ENCODE results near the gene TECRL. TPM values are rescaled to one million over a fixed set of nuclear protein-coding genes. Genes with fewer than 3 reads are reported as not detected.

TECRL gene
- total RNA-seq, 1 experiment from 2014 or later = not detected

DNA sequence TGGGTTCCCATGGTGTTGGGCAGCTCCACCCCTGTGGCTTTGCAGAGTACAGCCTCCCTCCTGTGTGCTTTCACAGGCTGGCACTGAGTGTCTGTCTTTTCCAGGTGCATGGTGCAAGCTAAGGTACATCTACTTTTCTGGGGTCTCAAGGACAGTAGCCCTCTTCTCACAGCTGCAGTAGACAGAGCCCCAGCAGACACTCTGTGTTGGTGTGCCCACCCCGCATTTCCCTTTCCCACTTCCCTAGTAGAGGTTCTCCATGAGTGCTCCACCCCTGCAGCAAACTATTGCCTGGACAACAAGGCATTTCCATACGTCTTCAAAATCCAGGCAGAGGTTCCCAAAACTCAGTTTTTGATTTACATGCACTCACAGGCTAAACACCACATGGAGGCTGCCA is 143.0 kb downstream of the TECRL start:
- Mint-ChIP-seq H3K4me1 (ENCODE audit: insufficient read depth, unreplicated experiment) (no peaks in the 10 kb centered on the region), H3K9me3 (ENCODE audit: unreplicated experiment) (no peaks in the 10 kb centered on the region), H3K4me3 (ENCODE audit: unreplicated experiment) (no peak overlapping the region), H3K27ac (ENCODE audit: low read depth, unreplicated experiment) (no peak overlapping the region), H3K27me3 (ENCODE audit: insufficient read depth, unreplicated experiment) (no peaks in the 10 kb centered on the region), H3K36me3 (ENCODE audit: insufficient read depth, unreplicated experiment) (no peaks in the 10 kb centered on the region)
- CTCF ChIA-PET = no interaction called here
- intact Hi-C loops (cut with micrococcal nuclease) = no loop called here
- DNase-seq (ENCODE audit: unreplicated experiment) = no peak
- POLR2A ChIA-PET = no interaction called here
- BruUV-seq (replicated peaks) = no TSS peak
- TF ChIP-seq, protein P1, sequence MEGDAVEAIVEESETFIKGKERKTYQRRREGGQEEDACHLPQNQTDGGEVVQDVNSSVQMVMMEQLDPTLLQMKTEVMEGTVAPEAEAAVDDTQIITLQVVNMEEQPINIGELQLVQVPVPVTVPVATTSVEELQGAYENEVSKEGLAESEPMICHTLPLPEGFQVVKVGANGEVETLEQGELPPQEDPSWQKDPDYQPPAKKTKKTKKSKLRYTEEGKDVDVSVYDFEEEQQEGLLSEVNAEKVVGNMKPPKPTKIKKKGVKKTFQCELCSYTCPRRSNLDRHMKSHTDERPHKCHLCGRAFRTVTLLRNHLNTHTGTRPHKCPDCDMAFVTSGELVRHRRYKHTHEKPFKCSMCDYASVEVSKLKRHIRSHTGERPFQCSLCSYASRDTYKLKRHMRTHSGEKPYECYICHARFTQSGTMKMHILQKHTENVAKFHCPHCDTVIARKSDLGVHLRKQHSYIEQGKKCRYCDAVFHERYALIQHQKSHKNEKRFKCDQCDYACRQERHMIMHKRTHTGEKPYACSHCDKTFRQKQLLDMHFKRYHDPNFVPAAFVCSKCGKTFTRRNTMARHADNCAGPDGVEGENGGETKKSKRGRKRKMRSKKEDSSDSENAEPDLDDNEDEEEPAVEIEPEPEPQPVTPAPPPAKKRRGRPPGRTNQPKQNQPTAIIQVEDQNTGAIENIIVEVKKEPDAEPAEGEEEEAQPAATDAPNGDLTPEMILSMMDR (IDR thresholded peaks at IDR 0.05; ENCODE audit: unreplicated experiment) = no peak

DNA sequence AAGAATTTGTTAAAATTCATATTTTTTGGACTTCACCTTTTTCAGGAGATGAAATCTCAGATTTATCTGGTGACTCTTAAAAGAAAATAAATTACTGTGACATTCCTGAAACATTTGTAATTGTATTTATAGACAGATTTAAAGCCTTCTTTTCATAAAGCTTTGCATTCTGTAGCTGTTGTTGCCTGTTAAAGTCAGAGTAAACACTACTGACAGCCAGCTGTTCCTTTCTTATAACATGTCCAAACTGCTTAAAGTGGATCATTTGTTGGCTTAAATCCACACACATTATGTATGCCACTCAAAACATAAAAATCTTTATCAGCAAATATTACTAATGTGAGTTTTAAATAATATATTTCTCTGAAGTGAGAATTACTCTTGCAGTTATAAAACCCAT is 157.5 kb downstream of the TECRL start:
- DNase-seq (ENCODE audit: unreplicated experiment) = no peak
- H3K36me3 Mint-ChIP-seq (ENCODE audit: insufficient read depth, unreplicated experiment) = no peaks in the 10 kb centered on the region
- no TSS peak for BruUV-seq (replicated peaks)
- ChIA-PET CTCF (no interaction called here), POLR2A (interaction anchor here (0.6 kb wide), 1 partner anchor 8 kb away, joined by 3 read pairs; no protein-coding TSS in a partner anchor)
- intact Hi-C loops (cut with micrococcal nuclease) = no loop called here
- peaks cover 17% of the 10 kb centered on the region for H3K9me3 Mint-ChIP-seq (ENCODE audit: unreplicated experiment)
- no peak overlapping the region for H3K4me3 Mint-ChIP-seq (ENCODE audit: unreplicated experiment)
- H3K27me3 Mint-ChIP-seq (ENCODE audit: insufficient read depth, unreplicated experiment) = no peaks in the 10 kb centered on the region
- no peaks in the 10 kb centered on the region for H3K4me1 Mint-ChIP-seq (ENCODE audit: insufficient read depth, unreplicated experiment)
- no peak overlapping the region for H3K27ac Mint-ChIP-seq (ENCODE audit: low read depth, unreplicated experiment)
- TF ChIP-seq, protein P1 (IDR thresholded peaks at IDR 0.05; ENCODE audit: unreplicated experiment) = no peak

DNA sequence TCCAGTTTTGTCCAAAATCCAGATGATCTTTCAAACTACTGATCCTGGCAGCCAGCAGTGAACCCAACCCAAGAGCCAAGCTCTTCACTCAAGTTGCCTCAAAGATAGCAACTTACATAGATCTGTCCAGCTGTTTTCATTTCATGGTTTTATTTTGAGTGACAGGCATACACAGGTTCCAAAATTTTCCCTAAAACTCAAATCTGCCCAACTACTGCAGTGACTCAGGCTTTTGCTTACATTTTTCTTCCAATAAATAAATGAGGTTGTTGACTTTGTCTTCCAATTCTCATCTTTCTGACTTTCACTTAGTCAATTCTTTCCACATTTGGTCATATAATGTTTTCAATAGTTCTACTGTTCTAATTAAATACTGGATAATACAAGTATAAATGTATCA is 158.8 kb downstream of the TECRL start:
- no TSS peak for BruUV-seq (replicated peaks)
- ChIA-PET POLR2A (no interaction called here), CTCF (no interaction called here)
- peaks cover 17% of the 10 kb centered on the region for H3K9me3 Mint-ChIP-seq (ENCODE audit: unreplicated experiment)
- H3K4me3 Mint-ChIP-seq (ENCODE audit: unreplicated experiment) = no peak overlapping the region
- H3K27ac Mint-ChIP-seq (ENCODE audit: low read depth, unreplicated experiment) = no peak overlapping the region
- TF ChIP-seq, protein P1 (IDR thresholded peaks at IDR 0.05; ENCODE audit: unreplicated experiment) = no peak
- no peaks in the 10 kb centered on the region for H3K27me3 Mint-ChIP-seq (ENCODE audit: insufficient read depth, unreplicated experiment)
- DNase-seq (ENCODE audit: unreplicated experiment) = no peak
- intact Hi-C loops (cut with micrococcal nuclease) = no loop called here
- H3K4me1 Mint-ChIP-seq (ENCODE audit: insufficient read depth, unreplicated experiment) = no peaks in the 10 kb centered on the region
- H3K36me3 Mint-ChIP-seq (ENCODE audit: insufficient read depth, unreplicated experiment) = no peaks in the 10 kb centered on the region

DNA sequence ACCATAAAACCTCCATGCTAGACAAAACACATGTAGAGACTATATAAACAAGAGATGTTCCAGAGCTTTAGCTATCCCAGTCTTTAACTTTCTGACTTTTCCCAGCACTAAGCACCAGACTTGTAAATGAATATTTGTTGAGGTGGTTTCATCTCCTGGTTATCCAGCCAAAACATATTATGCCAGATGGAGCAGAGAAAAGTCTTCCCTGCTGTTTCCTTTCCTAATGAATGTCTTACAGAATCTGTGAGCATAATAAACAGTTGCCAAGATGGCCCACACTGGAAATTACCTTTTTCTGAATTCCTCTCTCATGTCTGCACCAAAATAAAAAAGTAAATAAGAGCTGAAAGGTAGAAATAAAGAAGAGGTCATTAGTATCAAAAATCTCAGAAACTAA is 159.2 kb downstream of the TECRL start:
- Mint-ChIP-seq H3K27me3 (ENCODE audit: insufficient read depth, unreplicated experiment) (no peaks in the 10 kb centered on the region), H3K9me3 (ENCODE audit: unreplicated experiment) (peaks cover 17% of the 10 kb centered on the region), H3K4me1 (ENCODE audit: insufficient read depth, unreplicated experiment) (no peaks in the 10 kb centered on the region), H3K36me3 (ENCODE audit: insufficient read depth, unreplicated experiment) (no peaks in the 10 kb centered on the region), H3K27ac (ENCODE audit: low read depth, unreplicated experiment) (no peak overlapping the region), H3K4me3 (ENCODE audit: unreplicated experiment) (no peak overlapping the region)
- TF ChIP-seq, protein P1 (IDR thresholded peaks at IDR 0.05; ENCODE audit: unreplicated experiment) = no peak
- DNase-seq (ENCODE audit: unreplicated experiment) = no peak
- no TSS peak for BruUV-seq (replicated peaks)
- ChIA-PET POLR2A (no interaction called here), CTCF (no interaction called here)
- intact Hi-C loops (cut with micrococcal nuclease) = no loop called here

Data from MCF 10A (cell line).